GM21825 (cell line): ENCODE data around the gene WDR20.
"Not testable (repeated sequence)": the region's sequence is repeated elsewhere in the genome, so short reads cannot be mapped to it uniquely, and the experiment has no call there.

Experiments
- ATAC-seq: cut with Tn5 transposase; IDR thresholded peaks from one replicate; pipeline ENCODE4 v1.9.1; 2021; ENCODE audit warnings: mild to moderate bottlenecking, moderate library complexity; ENCODE audit not compliant: unreplicated experiment

The WDR20 gene

GRCh38 chr14:102164965-102165364 lies 25.3 kb downstream of the WDR20 start:
- ATAC-seq: no peak

GRCh38 chr14:102170061-102170460 lies 30.4 kb downstream of the WDR20 start:
- ATAC-seq: no peak

GRCh38 chr14:102171173-102172020 lies 31.7 kb downstream of the WDR20 start:
- no peak for ATAC-seq

- ATAC-seq: not testable (repeated sequence)
Observed at GRCh38 chr14:102172021-102172272, 32.2 kb downstream of the WDR20 start.

GRCh38 chr14:102172721-102173120 lies 33.0 kb downstream of the WDR20 start:
- ATAC-seq: not testable (repeated sequence)

GRCh38 chr14:102177161-102177560 lies 37.5 kb downstream of the WDR20 start:
- no peak for ATAC-seq

- no peak for ATAC-seq
Observed at GRCh38 chr14:102178806-102179205, 39.1 kb downstream of the WDR20 start.

GRCh38 chr14:102180248-102180998 lies 40.7 kb downstream of the WDR20 start:
- ATAC-seq: no peak

GRCh38 chr14:102181187-102181586 lies 41.5 kb downstream of the WDR20 start:
- no peak for ATAC-seq

GRCh38 chr14:102182190-102182589 lies 42.5 kb downstream of the WDR20 start:
- ATAC-seq: no peak

GRCh38 chr14:102182936-102183619 lies 43.4 kb downstream of the WDR20 start:
- no peak for ATAC-seq

- no peak for ATAC-seq
Observed at GRCh38 chr14:102183886-102184285, 44.2 kb downstream of the WDR20 start.

- no peak for ATAC-seq
Observed at GRCh38 chr14:102184316-102185035, 44.8 kb downstream of the WDR20 start.

GRCh38 chr14:102185360-102185759 lies 45.7 kb downstream of the WDR20 start:
- no peak for ATAC-seq

- no peak for ATAC-seq
Observed at GRCh38 chr14:102187044-102187443, 47.3 kb downstream of the WDR20 start.

- ATAC-seq: no peak
Observed at GRCh38 chr14:102187568-102188001, 47.9 kb downstream of the WDR20 start.

- ATAC-seq: no peak
Observed at GRCh38 chr14:102188187-102188586, 48.5 kb downstream of the WDR20 start.

GRCh38 chr14:102189874-102190273 lies 50.2 kb downstream of the WDR20 start:
- ATAC-seq: no peak

GRCh38 chr14:102192840-102193502 lies 53.3 kb downstream of the WDR20 start:
- no peak for ATAC-seq

GRCh38 chr14:102194856-102195255 lies 55.2 kb downstream of the WDR20 start:
- ATAC-seq: no peak

GRCh38 chr14:102195446-102195845 lies 55.7 kb downstream of the WDR20 start:
- no peak for ATAC-seq
